ENCODE measurements around the gene PNMA8B.

The PNMA8B gene

GRCh38 chr19:46452186-46452585 lies 43.5 kb downstream of the PNMA8B start:
- no peak overlapping the region for H3K4me3 ChIP-seq (ENCODE audit: low read length)
- H3K27ac ChIP-seq (ENCODE audit: low read depth, low read length) = no peak overlapping the region
- no peaks in the 10 kb centered on the region for H3K36me3 ChIP-seq (ENCODE audit: insufficient read depth, low read length)
- H3K9ac ChIP-seq (ENCODE audit: low read depth, low read length) = no peak overlapping the region
- no peaks in the 10 kb centered on the region for H3K4me1 ChIP-seq (ENCODE audit: insufficient read depth, low read length)
- H3K9me3 ChIP-seq (ENCODE audit: insufficient read depth, low read depth, low read length) = 0 out of 2 replicates have a peak, but pooled peaks cover 3% of the 10 kb centered on the region
- WGBS = 62% methylated on average over 4 of the region's 4 CpGs
- H3K27me3 ChIP-seq (ENCODE audit: insufficient read depth, low read length) = no peaks in the 10 kb centered on the region

- Histone ChIP-seq H3K36me3 (ENCODE audit: insufficient read depth, low read length) (no peaks in the 10 kb centered on the region), H3K9ac (ENCODE audit: low read depth, low read length) (no peak overlapping the region), H3K4me3 (ENCODE audit: low read length) (no peak overlapping the region), H3K9me3 (ENCODE audit: insufficient read depth, low read depth, low read length) (0 out of 2 replicates have a peak, but pooled peaks cover 3% of the 10 kb centered on the region), H3K27ac (ENCODE audit: low read depth, low read length) (no peak overlapping the region), H3K27me3 (ENCODE audit: insufficient read depth, low read length) (no peaks in the 10 kb centered on the region), H3K4me1 (ENCODE audit: insufficient read depth, low read length) (no peaks in the 10 kb centered on the region)
- 91% methylated on average over 6 of the region's 6 CpGs for WGBS
Observed at GRCh38 chr19:46451352-46451751, 44.3 kb downstream of the PNMA8B start.

GRCh38 chr19:46450737-46451136 lies 44.9 kb downstream of the PNMA8B start:
- no peak overlapping the region for H3K27ac ChIP-seq (ENCODE audit: low read depth, low read length)
- no peaks in the 10 kb centered on the region for H3K27me3 ChIP-seq (ENCODE audit: insufficient read depth, low read length)
- no peaks in the 10 kb centered on the region for H3K36me3 ChIP-seq (ENCODE audit: insufficient read depth, low read length)
- no peak overlapping the region for H3K9ac ChIP-seq (ENCODE audit: low read depth, low read length)
- no peaks in the 10 kb centered on the region for H3K4me1 ChIP-seq (ENCODE audit: insufficient read depth, low read length)
- H3K9me3 ChIP-seq (ENCODE audit: insufficient read depth, low read depth, low read length) = 0 out of 2 replicates have a peak, but pooled peaks cover 3% of the 10 kb centered on the region
- 85% methylated on average over 5 of the region's 5 CpGs for WGBS
- no peak overlapping the region for H3K4me3 ChIP-seq (ENCODE audit: low read length)

- H3K36me3 ChIP-seq (ENCODE audit: insufficient read depth, low read length) = no peaks in the 10 kb centered on the region
- no peak overlapping the region for H3K9ac ChIP-seq (ENCODE audit: low read depth, low read length)
- no peaks in the 10 kb centered on the region for H3K4me1 ChIP-seq (ENCODE audit: insufficient read depth, low read length)
- H3K9me3 ChIP-seq (ENCODE audit: insufficient read depth, low read depth, low read length) = 0 out of 2 replicates have a peak, but pooled peaks cover 3% of the 10 kb centered on the region
- no peak overlapping the region for H3K27ac ChIP-seq (ENCODE audit: low read depth, low read length)
- WGBS = 66% methylated on average over 7 of the region's 7 CpGs
- H3K4me3 ChIP-seq (ENCODE audit: low read length) = no peak overlapping the region
- H3K27me3 ChIP-seq (ENCODE audit: insufficient read depth, low read length) = no peaks in the 10 kb centered on the region
Observed at GRCh38 chr19:46449228-46449627, 46.4 kb downstream of the PNMA8B start.

DNA sequence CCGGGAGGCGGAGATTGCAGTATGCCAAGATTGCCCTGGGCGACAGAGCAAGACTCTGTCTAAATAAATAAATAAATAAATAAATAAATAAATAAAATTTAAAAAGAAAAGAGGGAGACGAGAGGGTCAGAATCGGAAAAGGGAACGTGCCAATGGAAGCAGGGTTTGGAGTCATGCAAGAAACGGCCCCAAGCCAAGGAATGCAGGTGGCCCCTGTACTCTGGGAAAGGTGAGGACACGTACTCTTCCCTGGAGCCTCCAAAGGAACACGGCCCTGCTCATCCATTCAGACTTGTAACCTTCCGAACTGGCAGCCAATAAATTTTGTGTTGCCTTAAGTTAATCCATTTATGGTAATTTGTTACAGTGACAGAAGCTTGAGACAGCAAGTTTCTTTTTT lies 47.1 kb downstream of the PNMA8B start:
- H3K27me3 ChIP-seq (ENCODE audit: insufficient read depth, low read length) = no peaks in the 10 kb centered on the region
- no peaks in the 10 kb centered on the region for H3K4me1 ChIP-seq (ENCODE audit: insufficient read depth, low read length)
- no peak overlapping the region for H3K9ac ChIP-seq (ENCODE audit: low read depth, low read length)
- WGBS = 93% methylated on average over 9 of the region's 10 CpGs
- no peak overlapping the region for H3K27ac ChIP-seq (ENCODE audit: low read depth, low read length)
- no peaks in the 10 kb centered on the region for H3K36me3 ChIP-seq (ENCODE audit: insufficient read depth, low read length)
- H3K4me3 ChIP-seq (ENCODE audit: low read length) = no peak overlapping the region
- 0 out of 2 replicates have a peak, but pooled peaks cover 3% of the 10 kb centered on the region for H3K9me3 ChIP-seq (ENCODE audit: insufficient read depth, low read depth, low read length)

- Histone ChIP-seq H3K4me3 (ENCODE audit: low read length) (no peak overlapping the region), H3K9me3 (ENCODE audit: insufficient read depth, low read depth, low read length) (0 out of 2 replicates have a peak, but pooled peaks cover 3% of the 10 kb centered on the region), H3K27me3 (ENCODE audit: insufficient read depth, low read length) (no peaks in the 10 kb centered on the region), H3K27ac (ENCODE audit: low read depth, low read length) (no peak overlapping the region), H3K36me3 (ENCODE audit: insufficient read depth, low read length) (no peaks in the 10 kb centered on the region), H3K9ac (ENCODE audit: low read depth, low read length) (no peak overlapping the region), H3K4me1 (ENCODE audit: insufficient read depth, low read length) (no peaks in the 10 kb centered on the region)
- 89% methylated on average over 5 of the region's 5 CpGs for WGBS
Observed at GRCh38 chr19:46447824-46448223, 47.8 kb downstream of the PNMA8B start.

DNA sequence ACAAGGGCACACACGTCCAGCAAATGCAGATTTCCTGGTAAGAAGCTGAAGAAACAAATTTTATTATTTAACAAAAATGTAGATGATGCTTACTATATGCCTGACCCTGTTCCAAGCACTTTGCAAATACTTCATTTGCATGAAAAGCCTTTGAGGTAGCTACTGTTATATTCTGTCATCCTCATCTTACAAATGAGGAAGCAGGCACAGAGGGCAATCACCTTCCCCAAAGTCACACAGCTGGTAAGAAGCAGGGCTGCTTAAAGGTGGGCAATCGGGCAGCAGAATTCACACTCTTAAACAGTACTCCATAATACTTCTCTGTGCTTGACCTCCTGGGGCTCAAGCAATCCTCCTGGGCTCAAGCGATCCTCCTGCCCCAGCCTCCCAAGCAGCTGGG lies 48.7 kb downstream of the PNMA8B start:
- WGBS = 85% methylated on average over 2 of the region's 3 CpGs
- Histone ChIP-seq H3K9ac (ENCODE audit: low read depth, low read length) (no peak overlapping the region), H3K27me3 (ENCODE audit: insufficient read depth, low read length) (no peaks in the 10 kb centered on the region), H3K9me3 (ENCODE audit: insufficient read depth, low read depth, low read length) (0 out of 2 replicates have a peak, but pooled peaks cover 3% of the 10 kb centered on the region), H3K4me3 (ENCODE audit: low read length) (no peak overlapping the region), H3K36me3 (ENCODE audit: insufficient read depth, low read length) (no peaks in the 10 kb centered on the region), H3K4me1 (ENCODE audit: insufficient read depth, low read length) (no peaks in the 10 kb centered on the region), H3K27ac (ENCODE audit: low read depth, low read length) (no peak overlapping the region)

DNA sequence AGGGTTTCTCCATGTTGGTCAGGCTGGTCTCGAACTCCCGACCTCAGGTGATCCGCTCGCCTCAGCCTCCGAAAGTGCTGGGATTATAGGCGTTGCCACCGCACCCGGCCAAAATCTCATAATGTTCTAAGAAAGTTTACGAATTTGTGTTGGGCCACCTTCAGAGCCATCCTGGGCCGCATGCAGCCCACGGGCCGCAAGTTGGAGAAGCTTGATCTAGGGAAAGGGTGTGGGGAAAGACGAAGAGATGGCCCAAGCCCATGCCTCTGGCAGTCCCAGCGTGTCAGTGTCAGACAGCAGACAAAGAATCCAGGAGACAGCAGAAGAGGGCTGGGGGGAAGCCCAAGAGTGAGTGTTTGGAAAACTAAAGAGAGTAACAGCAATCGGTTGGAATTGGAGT lies 49.6 kb downstream of the PNMA8B start:
- 83% methylated on average over 15 of the region's 15 CpGs for WGBS
- Histone ChIP-seq H3K27ac (ENCODE audit: low read depth, low read length) (no peak overlapping the region), H3K9ac (ENCODE audit: low read depth, low read length) (no peak overlapping the region), H3K4me1 (ENCODE audit: insufficient read depth, low read length) (no peaks in the 10 kb centered on the region), H3K36me3 (ENCODE audit: insufficient read depth, low read length) (no peaks in the 10 kb centered on the region), H3K4me3 (ENCODE audit: low read length) (no peak overlapping the region), H3K27me3 (ENCODE audit: insufficient read depth, low read length) (no peaks in the 10 kb centered on the region), H3K9me3 (ENCODE audit: insufficient read depth, low read depth, low read length) (0 out of 2 replicates have a peak, but pooled peaks cover 3% of the 10 kb centered on the region)

DNA sequence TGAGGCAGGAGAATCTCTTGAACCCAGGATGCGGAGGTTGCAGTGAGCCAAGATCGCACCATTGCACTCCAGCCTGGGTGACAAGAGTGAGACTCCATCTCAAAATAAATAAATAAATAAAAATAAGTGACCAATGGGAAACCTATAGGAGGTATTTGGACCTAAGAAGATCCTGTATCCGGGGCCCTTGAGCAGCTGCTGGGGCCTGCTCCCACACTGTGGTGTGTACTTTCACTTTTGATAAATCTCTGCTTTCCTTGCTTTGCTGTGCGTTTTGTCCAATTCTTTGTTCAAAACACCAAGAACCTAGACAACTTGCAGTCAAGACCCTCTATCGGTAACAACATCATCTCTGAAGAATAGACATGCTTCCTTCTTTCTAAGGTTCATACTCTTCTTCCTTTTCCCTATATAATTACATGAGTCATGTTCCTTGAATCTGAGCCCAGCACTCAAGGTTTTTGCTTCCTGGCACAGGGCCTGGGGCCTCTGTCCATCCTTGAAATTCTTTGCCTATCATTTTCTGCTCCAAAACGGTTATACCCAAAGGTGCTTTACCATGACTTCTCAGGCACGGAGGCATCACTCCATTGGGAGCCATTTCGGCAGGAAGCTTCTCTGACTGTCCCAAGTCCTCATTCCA lies 52.7 kb downstream of the PNMA8B start:
- Histone ChIP-seq H3K9me3 (ENCODE audit: insufficient read depth, low read depth, low read length) (no peaks in the 10 kb centered on the region), H3K4me1 (ENCODE audit: insufficient read depth, low read length) (no peaks in the 10 kb centered on the region), H3K9ac (ENCODE audit: low read depth, low read length) (no peak overlapping the region), H3K27ac (ENCODE audit: low read depth, low read length) (no peak overlapping the region), H3K36me3 (ENCODE audit: insufficient read depth, low read length) (no peaks in the 10 kb centered on the region), H3K27me3 (ENCODE audit: insufficient read depth, low read length) (no peaks in the 10 kb centered on the region), H3K4me3 (ENCODE audit: low read length) (no peak overlapping the region)
- WGBS = 87% methylated on average over 7 of the region's 8 CpGs

- Histone ChIP-seq H3K36me3 (ENCODE audit: insufficient read depth, low read length) (no peaks in the 10 kb centered on the region), H3K9me3 (ENCODE audit: insufficient read depth, low read depth, low read length) (no peaks in the 10 kb centered on the region), H3K27me3 (ENCODE audit: insufficient read depth, low read length) (no peaks in the 10 kb centered on the region), H3K27ac (ENCODE audit: low read depth, low read length) (no peak overlapping the region), H3K4me1 (ENCODE audit: insufficient read depth, low read length) (no peaks in the 10 kb centered on the region), H3K4me3 (ENCODE audit: low read length) (no peak overlapping the region), H3K9ac (ENCODE audit: low read depth, low read length) (no peak overlapping the region)
- 88% methylated on average over 1 of the region's 1 CpG for WGBS
Observed at GRCh38 chr19:46441866-46442265, 53.8 kb downstream of the PNMA8B start.
